Renal cortex interstitium (tissue), 11 donors: ENCODE data around the gene PLXDC2. TPM values are rescaled to one million over a fixed set of nuclear protein-coding genes. Genes with fewer than 3 reads are reported as not detected.
"Not testable (repeated sequence)": the region's sequence is repeated elsewhere in the genome, so short reads cannot be mapped to it uniquely, and the experiment has no call there.

Experiments used
- DNase-seq, 11 donors: peaks; one replicate each; pipeline ENCODE4 v3.0.0-alpha.2; 2013; ENCODE audit warnings: low read depth in 9 of 11, low spot score in 4 of 11; ENCODE audit errors: extremely low read depth in 1 of 11
- polyA plus RNA-seq, 3 donors: library from polyadenylated mRNA; unstranded; fragments of 120-200 nt; gene quantifications; one replicate each; pipeline ENCODE4 v1.2.1, GENCODE V29; 2013; ENCODE audit not compliant: insufficient read length in 3 of 3

PLXDC2 gene
- polyA plus RNA-seq, 3 donors = 32.2 to 42.6 (median 33.2) TPM

GRCh38 chr10:20181434-20181833 is 365.2 kb downstream of the PLXDC2 start:
- no peak for DNase-seq

GRCh38 chr10:20185116-20185515 is 368.9 kb downstream of the PLXDC2 start:
- no peak for DNase-seq

GRCh38 chr10:20191392-20191791 is 375.2 kb downstream of the PLXDC2 start:
- DNase-seq = not testable (repeated sequence)

- no peak for DNase-seq
These were observed 378.8 kb downstream of the PLXDC2 start for GRCh38 chr10:20195076-20195475.

- no peak for DNase-seq
These were observed 384.5 kb downstream of the PLXDC2 start for GRCh38 chr10:20200758-20201157.

GRCh38 chr10:20202337-20202736 is 386.1 kb downstream of the PLXDC2 start:
- no peak for DNase-seq

GRCh38 chr10:20207653-20208052 is 391.4 kb downstream of the PLXDC2 start:
- DNase-seq = no peak

GRCh38 chr10:20209098-20209497 is 392.9 kb downstream of the PLXDC2 start:
- DNase-seq = not testable (repeated sequence)

GRCh38 chr10:20215547-20216152 is 399.4 kb downstream of the PLXDC2 start:
- no peak for DNase-seq

- no peak for DNase-seq
These were observed 405.1 kb downstream of the PLXDC2 start for GRCh38 chr10:20221356-20221755.

- no peak for DNase-seq
These were observed 412.5 kb downstream of the PLXDC2 start for GRCh38 chr10:20228729-20229128.

GRCh38 chr10:20232079-20232705 is 416.0 kb downstream of the PLXDC2 start:
- DNase-seq = no peak

- DNase-seq = no peak
These were observed 417.2 kb downstream of the PLXDC2 start for GRCh38 chr10:20233423-20233822.

- DNase-seq = no peak
These were observed 418.3 kb downstream of the PLXDC2 start for GRCh38 chr10:20234579-20234978.

GRCh38 chr10:20237091-20237570 is 420.9 kb downstream of the PLXDC2 start:
- DNase-seq = no peak

GRCh38 chr10:20237586-20237985 is 421.4 kb downstream of the PLXDC2 start:
- no peak for DNase-seq

GRCh38 chr10:20240643-20241042 is 424.4 kb downstream of the PLXDC2 start:
- no peak for DNase-seq

GRCh38 chr10:20247454-20247853 is 431.2 kb downstream of the PLXDC2 start:
- DNase-seq = no peak

- DNase-seq = no peak
These were observed 431.9 kb downstream of the PLXDC2 start for GRCh38 chr10:20247891-20248708.

GRCh38 chr10:20254078-20254477 is 437.8 kb downstream of the PLXDC2 start:
- DNase-seq = no peak
